Immature natural killer cell (primary cell): ENCODE data around the gene TCAP. TPM values are rescaled to one million over a fixed set of nuclear protein-coding genes. Genes with fewer than 3 reads are reported as not detected.

ENCODE experiments used
- DNase-seq, 3 donors: peaks; one replicate each; pipeline ENCODE4 v3.0.0; 2022; ENCODE audit warnings: mixed read lengths in 1 of 3
- H3K27ac Mint-ChIP-seq, 6 donors: one replicate each; pipeline ENCODE4 v1.8.0; 2020; ENCODE audit warnings: mixed read lengths in 6 of 6, mild to moderate bottlenecking in 5 of 6, inconsistent platforms in 4 of 6, moderate library complexity in 3 of 6
- H3K27me3 Mint-ChIP-seq, 3 donors: one replicate each; pipeline ENCODE4 v1.8.0; 2020 to 2021; ENCODE audit warnings: low read depth in 3 of 3, mild to moderate bottlenecking in 3 of 3, mixed read lengths in 3 of 3, moderate library complexity in 3 of 3, inconsistent platforms in 1 of 3
- H3K36me3 Mint-ChIP-seq, 3 donors: one replicate each; pipeline ENCODE4 v1.8.0; 2020; ENCODE audit warnings: mixed read lengths in 3 of 3, inconsistent platforms in 2 of 3, mild to moderate bottlenecking in 2 of 3
- H3K4me1 Mint-ChIP-seq, 2 donors: one replicate each; pipeline ENCODE4 v1.8.0; 2020; ENCODE audit warnings: inconsistent platforms in 2 of 2, mild to moderate bottlenecking in 2 of 2, mixed read lengths in 2 of 2, moderate library complexity in 1 of 2
- H3K4me3 Mint-ChIP-seq, 5 donors: one replicate each; pipeline ENCODE4 v1.8.0; 2020; ENCODE audit warnings: mild to moderate bottlenecking in 5 of 5, mixed read lengths in 5 of 5, inconsistent platforms in 3 of 5, moderate library complexity in 3 of 5
- H3K9me3 Mint-ChIP-seq, 6 donors: one replicate each; pipeline ENCODE4 v1.8.0; 2020; ENCODE audit warnings: mild to moderate bottlenecking in 6 of 6, mixed read lengths in 6 of 6, inconsistent platforms in 4 of 6, moderate library complexity in 3 of 6
- polyA plus RNA-seq, 3 donors: library from polyadenylated mRNA; unstranded; fragments of 300-500 nt; fragmentation: Illumina TruSeq; gene quantifications; one replicate each; pipeline ENCODE4 v1.2.3, GENCODE V29; 2021

Gene TCAP
- polyA plus RNA-seq, 3 donors from 2014 or later: not detected

- no peak overlapping the region for H3K27ac Mint-ChIP-seq
- peaks cover 0 to 8% (median 3%) of the 10 kb centered on the region in 3 donors for H3K36me3 Mint-ChIP-seq
- H3K4me1 Mint-ChIP-seq: peaks cover 0 to 2% of the 10 kb centered on the region in 2 donors
- H3K4me3 Mint-ChIP-seq: no peak overlapping the region
- no peak for DNase-seq
- no peaks in the 10 kb centered on the region for H3K9me3 Mint-ChIP-seq
- peaks cover 1 to 7% (median 2%) of the 10 kb centered on the region in 3 donors for H3K27me3 Mint-ChIP-seq
These were observed 3.2 kb upstream of the TCAP start for GRCh38 chr17:39661744-39662541.

GRCh38 chr17:39662551-39663339, 2.4 kb upstream of the TCAP start:
- H3K36me3 Mint-ChIP-seq: peaks cover 0 to 8% (median 3%) of the 10 kb centered on the region in 3 donors
- H3K27ac Mint-ChIP-seq: no peak overlapping the region
- no peak for DNase-seq
- no peak overlapping the region for H3K4me3 Mint-ChIP-seq
- peaks cover 1 to 7% (median 2%) of the 10 kb centered on the region in 3 donors for H3K27me3 Mint-ChIP-seq
- no peaks in the 10 kb centered on the region for H3K9me3 Mint-ChIP-seq
- peaks cover 0 to 2% of the 10 kb centered on the region in 2 donors for H3K4me1 Mint-ChIP-seq

- Mint-ChIP-seq H3K27me3 (peaks cover 0 to 7% (median 1%) of the 10 kb centered on the region in 3 donors), H3K36me3 (peaks cover 0 to 8% (median 3%) of the 10 kb centered on the region in 3 donors), H3K4me3 (no peak overlapping the region), H3K9me3 (no peaks in the 10 kb centered on the region), H3K27ac (no peak overlapping the region), H3K4me1 (peaks cover 1 to 2% of the 10 kb centered on the region in 2 donors)
- DNase-seq: no peak
These were observed 1.8 kb upstream of the TCAP start for GRCh38 chr17:39663340-39663687.

GRCh38 chr17:39663688-39664580, 1.2 kb upstream of the TCAP start:
- H3K9me3 Mint-ChIP-seq: no peaks in the 10 kb centered on the region
- peaks cover 7% of the 10 kb centered on the region in 2 donors for H3K4me1 Mint-ChIP-seq
- DNase-seq: no peak
- H3K4me3 Mint-ChIP-seq: no peak overlapping the region
- H3K36me3 Mint-ChIP-seq: peaks cover 0 to 8% (median 3%) of the 10 kb centered on the region in 3 donors
- H3K27me3 Mint-ChIP-seq: peaks cover 0 to 7% (median 4%) of the 10 kb centered on the region in 3 donors
- H3K27ac Mint-ChIP-seq: peak overlapping the region in 2 of 6 donors; percentile 7 to 51

GRCh38 chr17:39665642-39666224, 584 bp downstream of the TCAP start:
- DNase-seq: no peak
- Mint-ChIP-seq H3K27ac (no peak overlapping the region), H3K4me1 (peaks cover 8 to 11% of the 10 kb centered on the region in 2 donors), H3K36me3 (peaks cover 0 to 8% (median 3%) of the 10 kb centered on the region in 3 donors), H3K4me3 (peak overlapping the region in 1 of 5 donors; percentile 35), H3K9me3 (no peaks in the 10 kb centered on the region), H3K27me3 (peaks cover 0 to 8% (median 7%) of the 10 kb centered on the region in 3 donors)

GRCh38 chr17:39666231-39666600, 1.1 kb downstream of the TCAP start:
- no peak for DNase-seq
- Mint-ChIP-seq H3K4me3 (peak overlapping the region in 3 of 5 donors; percentile 11 to 53 (median 35)), H3K4me1 (peaks cover 8 to 11% of the 10 kb centered on the region in 2 donors), H3K27me3 (peaks cover 0 to 8% (median 7%) of the 10 kb centered on the region in 3 donors), H3K9me3 (no peaks in the 10 kb centered on the region), H3K27ac (no peak overlapping the region), H3K36me3 (peaks cover 0 to 6% (median under 1%) of the 10 kb centered on the region in 3 donors)

- Mint-ChIP-seq H3K27ac (no peak overlapping the region), H3K4me3 (peak overlapping the region; percentile 38 to 53 (median 48)), H3K27me3 (peaks cover 0 to 8% (median 7%) of the 10 kb centered on the region in 3 donors), H3K4me1 (peaks cover 8 to 11% of the 10 kb centered on the region in 2 donors), H3K9me3 (no peaks in the 10 kb centered on the region), H3K36me3 (peaks cover 0 to under 1% (median 0%) of the 10 kb centered on the region in 3 donors)
- DNase-seq: no peak
These were observed 1.6 kb downstream of the TCAP start for GRCh38 chr17:39666601-39667261.

GRCh38 chr17:39667262-39667944, 2.3 kb downstream of the TCAP start:
- peaks cover 0 to 8% (median 7%) of the 10 kb centered on the region in 3 donors for H3K27me3 Mint-ChIP-seq
- H3K4me3 Mint-ChIP-seq: peak overlapping the region; percentile 65 to 82 (median 80)
- peaks cover 8 to 15% of the 10 kb centered on the region in 2 donors for H3K4me1 Mint-ChIP-seq
- H3K9me3 Mint-ChIP-seq: no peaks in the 10 kb centered on the region
- H3K27ac Mint-ChIP-seq: no peak overlapping the region
- peak in 1 of 3 donors; percentile 25 for DNase-seq
- H3K36me3 Mint-ChIP-seq: no peaks in the 10 kb centered on the region

- Mint-ChIP-seq H3K4me3 (peak within 1 kb of the TSS; percentile 70 to 82 (median 80)), H3K27me3 (peaks cover 0 to 8% (median 7%) of the 10 kb centered on the region in 3 donors), H3K27ac (peak within 1 kb of the TSS in 2 of 6 donors; percentile 21 to 75), H3K36me3 (no peaks in the 10 kb centered on the region), H3K4me1 (peaks cover 8 to 16% of the 10 kb centered on the region in 2 donors), H3K9me3 (no peaks in the 10 kb centered on the region)
- DNase-seq: peak; percentile 61 to 68 (median 67)
These were observed 3.1 kb downstream of the TCAP start, which contains the start of gene PNMT for GRCh38 chr17:39667945-39668924. Gene PNMT, plus strand, starts transcription at chr17:39668453. Its CDS starts 23 bp downstream, at chr17:39668476.

- Mint-ChIP-seq H3K4me3 (no peak overlapping the region), H3K27me3 (peaks cover 0 to 11% (median 2%) of the 10 kb centered on the region in 3 donors), H3K9me3 (no peaks in the 10 kb centered on the region), H3K4me1 (peaks cover 8 to 17% of the 10 kb centered on the region in 2 donors), H3K36me3 (no peaks in the 10 kb centered on the region), H3K27ac (no peak overlapping the region)
- no peak for DNase-seq
These were observed 5.0 kb downstream of the TCAP start for GRCh38 chr17:39669897-39670735.
